Esophagus squamous epithelium (tissue), 4 donors: ENCODE data around the gene ZNRF1.

Experiments used
- CTCF ChIP-seq, 6 experiments: fragments of 450-650 bp in 4 of 6; fragments of 200-600 bp in 2 of 6; sonication (generic) in 2 of 6; IDR thresholded peaks; one replicate each; pipeline ENCODE4 v1.5.1; 2016 to 2019; ENCODE audit warnings: antibody characterized with exemption in 6 of 6, mild to moderate bottlenecking in 4 of 6, moderate library complexity in 4 of 6
- POLR2A ChIP-seq, 4 donors: fragments of 450-650 bp; IDR thresholded peaks; one replicate each; pipeline ENCODE4 v1.6.1; 2017; ENCODE audit warnings: antibody characterized with exemption in 4 of 4, mild to moderate bottlenecking in 4 of 4, moderate library complexity in 3 of 4

- TF ChIP-seq CTCF (IDR thresholded peaks at IDR 0.05) (no peak), POLR2A (IDR thresholded peaks at IDR 0.05) (no peak)
Observed at GRCh38 chr16:75075688-75076268, 77.0 kb downstream of the ZNRF1 start.
